Activated CD8-positive, alpha-beta T cell treated with anti-CD3 and anti-CD28 coated beads, Interleukin-2, amount 10 ng/mL, durations not matched to agents 7 days and 5 days (primary cell): Measurements from ENCODE around the gene VMAC. TPM values are rescaled to one million over a fixed set of nuclear protein-coding genes. Genes with fewer than 3 reads are reported as not detected.

Experiments
- ATAC-seq: fragments of 150-1000 bp; cut with Tn5 transposase; one replicate; pipeline ENCODE4 v1.10.0; 2021; ENCODE audit warnings: moderate library complexity
- CTCF ChIA-PET: fragments of 350-600 bp; sonication (Branson Sonifier 250); formaldehyde crosslinking; loops from one replicate; lab custom pipeline; 2021; ENCODE audit warnings: antibody characterized with exemption; lab: Charles Lee
- POLR2A ChIA-PET: fragments of 350-600 bp; sonication (Branson Sonifier 250); formaldehyde crosslinking; loops from one replicate; lab custom pipeline; 2021; ENCODE audit warnings: antibody characterized with exemption; lab: Charles Lee
- DNase-seq: peaks from one replicate; pipeline ENCODE4 v3.0.0-alpha.2; 2020
- H3K27ac Mint-ChIP-seq: one replicate; pipeline ENCODE4 v1.8.0; 2021; ENCODE audit warnings: mild to moderate bottlenecking, mixed read lengths
- H3K27me3 Mint-ChIP-seq: one replicate; pipeline ENCODE4 v1.8.0; 2021; ENCODE audit warnings: low read depth, mixed read lengths
- H3K36me3 Mint-ChIP-seq: one replicate; pipeline ENCODE4 v1.8.0; 2021; ENCODE audit warnings: low read depth, mixed read lengths
- H3K4me1 Mint-ChIP-seq: one replicate; pipeline ENCODE4 v1.8.0; 2021; ENCODE audit warnings: low read depth, mixed read lengths
- H3K4me3 Mint-ChIP-seq: one replicate; pipeline ENCODE4 v1.8.0; 2021; ENCODE audit warnings: mild to moderate bottlenecking, mixed read lengths
- H3K9me3 Mint-ChIP-seq: one replicate; pipeline ENCODE4 v1.8.0; 2022; ENCODE audit warnings: mixed read lengths; ENCODE audit not compliant: insufficient read depth
- total RNA-seq, 2 experiments: library from RNA; stranded (reverse); gene quantifications; one replicate each; pipeline ENCODE4 v1.2.3, GENCODE V29; 2021

Gene VMAC
- total RNA-seq, 2 experiments from 2014 or later = 6.2 to 6.8 TPM

GRCh38 chr19:5914358-5914774 lies 9.7 kb downstream of the VMAC start:
- no peak overlapping the region for H3K27ac Mint-ChIP-seq
- ATAC-seq (no peak), DNase-seq (no peak)
- ChIA-PET CTCF (no interaction called here), POLR2A (no interaction called here)
- no peaks in the 10 kb centered on the region for H3K27me3 Mint-ChIP-seq
- H3K4me1 Mint-ChIP-seq = no peaks in the 10 kb centered on the region
- H3K36me3 Mint-ChIP-seq = peaks cover 18% of the 10 kb centered on the region
- H3K9me3 Mint-ChIP-seq = no peaks in the 10 kb centered on the region
- H3K4me3 Mint-ChIP-seq = no peak overlapping the region

GRCh38 chr19:5914946-5915781 lies 10.5 kb downstream of the VMAC start:
- peaks cover 16% of the 10 kb centered on the region for H3K36me3 Mint-ChIP-seq

GRCh38 chr19:5915782-5916165 lies 11.1 kb downstream of the VMAC start:
- Mint-ChIP-seq H3K4me1 (no peaks in the 10 kb centered on the region), H3K36me3 (peaks cover 17% of the 10 kb centered on the region), H3K9me3 (no peaks in the 10 kb centered on the region), H3K4me3 (no peak overlapping the region), H3K27ac (no peak overlapping the region), H3K27me3 (no peaks in the 10 kb centered on the region)
- ChIA-PET POLR2A (no interaction called here), CTCF (no interaction called here)
- no peak for DNase-seq
- ATAC-seq = no peak

More at GRCh38 chr19:5914946-5915781, 10.5 kb downstream of the VMAC start:
- DNase-seq (no peak), ATAC-seq (no peak)
- ChIA-PET POLR2A (no interaction called here), CTCF (no interaction called here)
- Mint-ChIP-seq H3K9me3 (no peaks in the 10 kb centered on the region), H3K4me1 (no peaks in the 10 kb centered on the region), H3K27ac (no peak overlapping the region), H3K27me3 (no peaks in the 10 kb centered on the region), H3K4me3 (no peak overlapping the region)

- POLR2A ChIA-PET = no interaction called here
- Mint-ChIP-seq H3K4me1 (no peaks in the 10 kb centered on the region), H3K27ac (no peak overlapping the region), H3K9me3 (no peaks in the 10 kb centered on the region), H3K36me3 (peaks cover 18% of the 10 kb centered on the region), H3K27me3 (no peaks in the 10 kb centered on the region), H3K4me3 (no peak overlapping the region)
- DNase-seq (no peak), ATAC-seq (no peak)
- CTCF ChIA-PET = no interaction called here
Observed at GRCh38 chr19:5916181-5916708, 11.6 kb downstream of the VMAC start.

- POLR2A ChIA-PET = no interaction called here
- no peaks in the 10 kb centered on the region for H3K27me3 Mint-ChIP-seq
- CTCF ChIA-PET = no interaction called here
- DNase-seq = no peak
- no peak overlapping the region for H3K4me3 Mint-ChIP-seq
- no peaks in the 10 kb centered on the region for H3K9me3 Mint-ChIP-seq
- H3K4me1 Mint-ChIP-seq = peaks cover 6% of the 10 kb centered on the region
- no peak overlapping the region for H3K27ac Mint-ChIP-seq
- H3K36me3 Mint-ChIP-seq = peaks cover 18% of the 10 kb centered on the region
- ATAC-seq = no peak
Observed at GRCh38 chr19:5917431-5918107, 12.9 kb downstream of the VMAC start.

- Mint-ChIP-seq H3K4me3 (no peak overlapping the region), H3K4me1 (peaks cover 8% of the 10 kb centered on the region), H3K9me3 (no peaks in the 10 kb centered on the region), H3K36me3 (peaks cover 20% of the 10 kb centered on the region), H3K27ac (no peak overlapping the region), H3K27me3 (no peaks in the 10 kb centered on the region)
- ATAC-seq (no peak), DNase-seq (no peak)
- POLR2A ChIA-PET = interaction anchor here (0.7 kb wide), 1 partner anchor 95 kb away, joined by 3 read pairs; no protein-coding TSS in a partner anchor
- CTCF ChIA-PET = no interaction called here
Observed at GRCh38 chr19:5918463-5919079, 13.9 kb downstream of the VMAC start.

GRCh38 chr19:5921516-5922160 lies 17.0 kb downstream of the VMAC start:
- ChIA-PET CTCF (interaction anchor here (1.5 kb wide), 1 partner anchor 47 kb away, joined by 5 read pairs; no protein-coding TSS in a partner anchor), POLR2A (no interaction called here)
- Mint-ChIP-seq H3K27me3 (no peaks in the 10 kb centered on the region), H3K9me3 (no peaks in the 10 kb centered on the region), H3K27ac (peak overlapping the region; percentile 1), H3K4me3 (no peak overlapping the region), H3K36me3 (peaks cover 32% of the 10 kb centered on the region), H3K4me1 (peaks cover 8% of the 10 kb centered on the region)
- no peak for ATAC-seq
- no peak for DNase-seq

GRCh38 chr19:5922161-5922545 lies 17.5 kb downstream of the VMAC start:
- Mint-ChIP-seq H3K9me3 (no peaks in the 10 kb centered on the region), H3K4me1 (peaks cover 8% of the 10 kb centered on the region), H3K27me3 (no peaks in the 10 kb centered on the region), H3K27ac (no peak overlapping the region), H3K36me3 (peaks cover 32% of the 10 kb centered on the region), H3K4me3 (no peak overlapping the region)
- ChIA-PET CTCF (interaction anchor here (0.8 kb wide), 1 partner anchor 118 kb away, joined by 3 read pairs; no protein-coding TSS in a partner anchor), POLR2A (no interaction called here)
- DNase-seq = no peak
- no peak for ATAC-seq

- Mint-ChIP-seq H3K4me3 (no peak overlapping the region), H3K4me1 (peaks cover 8% of the 10 kb centered on the region), H3K27ac (no peak overlapping the region), H3K9me3 (no peaks in the 10 kb centered on the region), H3K27me3 (no peaks in the 10 kb centered on the region), H3K36me3 (peaks cover 39% of the 10 kb centered on the region)
- ChIA-PET CTCF (no interaction called here), POLR2A (no interaction called here)
- DNase-seq (no peak), ATAC-seq (no peak)
Observed at GRCh38 chr19:5923356-5923755, 18.7 kb downstream of the VMAC start.

GRCh38 chr19:5925830-5926427 lies 21.3 kb downstream of the VMAC start:
- Mint-ChIP-seq H3K27me3 (no peaks in the 10 kb centered on the region), H3K36me3 (peaks cover 49% of the 10 kb centered on the region), H3K27ac (no peak overlapping the region), H3K4me1 (peaks cover 8% of the 10 kb centered on the region), H3K4me3 (no peak overlapping the region), H3K9me3 (no peaks in the 10 kb centered on the region)
- CTCF ChIA-PET = interaction anchor here (1.0 to 1.1 kb wide), 2 partner anchors 42 to 122 kb away, joined by 3 read pairs; no protein-coding TSS in a partner anchor
- ATAC-seq (no peak), DNase-seq (no peak)
- POLR2A ChIA-PET = interaction anchor here (0.6 kb wide), 2 partner anchors 22 to 27 kb away, joined by 3 to 4 read pairs; no protein-coding TSS in a partner anchor
